ENCODE results near the gene TIMM50.

The TIMM50 gene

GRCh38 chr19:39470724-39471339 is 9.8 kb upstream of the TIMM50 start:
- no peak for DNase-seq

- no peak for DNase-seq
These were observed 8.7 kb upstream of the TIMM50 start for GRCh38 chr19:39471756-39472536.

- DNase-seq: no peak
These were observed 7.7 kb upstream of the TIMM50 start for GRCh38 chr19:39472746-39473442.

- DNase-seq: no peak
These were observed 7.1 kb upstream of the TIMM50 start for GRCh38 chr19:39473443-39473960.

- no peak for DNase-seq
These were observed 6.5 kb upstream of the TIMM50 start for GRCh38 chr19:39474139-39474620.

- DNase-seq: no peak
These were observed 4.9 kb upstream of the TIMM50 start for GRCh38 chr19:39475748-39476147.

GRCh38 chr19:39479319-39479801 is 1.3 kb upstream of the TIMM50 start:
- peak; percentile 63 for DNase-seq

GRCh38 chr19:39479916-39480315 is 722 bp upstream of the TIMM50 start:
- DNase-seq: peak; percentile 63

GRCh38 chr19:39481229-39481545 is 549 bp downstream of the TIMM50 start:
- no peak for DNase-seq

- DNase-seq: no peak
These were observed 1.0 kb downstream of the TIMM50 start for GRCh38 chr19:39481676-39482075.

- DNase-seq: peak; percentile 96
These were observed 2.5 kb downstream of the TIMM50 start for GRCh38 chr19:39483141-39483540.

GRCh38 chr19:39489756-39490155 is 9.1 kb downstream of the TIMM50 start:
- no peak for DNase-seq

- no peak for DNase-seq
These were observed 11.6 kb downstream of the TIMM50 start for GRCh38 chr19:39492225-39492624.

- no peak for DNase-seq
These were observed 12.2 kb downstream of the TIMM50 start for GRCh38 chr19:39492788-39493187.

- no peak for DNase-seq
These were observed 14.0 kb downstream of the TIMM50 start for GRCh38 chr19:39494661-39495060.

GRCh38 chr19:39496063-39496462 is 15.4 kb downstream of the TIMM50 start:
- DNase-seq: no peak

GRCh38 chr19:39497701-39497995 is 17.0 kb downstream of the TIMM50 start:
- peak; percentile 91 for DNase-seq

GRCh38 chr19:39497996-39498797 is 17.6 kb downstream of the TIMM50 start:
- peak; percentile 53 for DNase-seq

GRCh38 chr19:39498798-39499642 is 18.4 kb downstream of the TIMM50 start, which contains the start of gene DLL3:
Gene DLL3, plus strand, starts transcription at chr19:39498947. Its CDS starts 28 bp downstream, at chr19:39498975.
- DNase-seq: peak; percentile 31

- no peak for DNase-seq
These were observed 19.3 kb downstream of the TIMM50 start for GRCh38 chr19:39499932-39500331.

GRCh38 chr19:39500543-39500942 is 19.9 kb downstream of the TIMM50 start:
- DNase-seq: no peak

GRCh38 chr19:39501340-39501739 is 20.7 kb downstream of the TIMM50 start:
- DNase-seq: no peak

Data from NCI-H524 treated with DMSO at 0.1 percent for 48 hours (cell line).